HG03575 (cell line): ENCODE measurements around the gene APH1A.
"Not testable (repeated sequence)": the region's sequence is repeated elsewhere in the genome, so short reads cannot be mapped to it uniquely, and the experiment has no call there.

Source experiments
- ATAC-seq: cut with Tn5 transposase; IDR thresholded peaks from one replicate; pipeline ENCODE4 v1.9.1; 2021; ENCODE audit not compliant: unreplicated experiment, insufficient number of reproducible peaks, low FRiP score; ENCODE audit errors: extremely low read depth

The APH1A gene

DNA sequence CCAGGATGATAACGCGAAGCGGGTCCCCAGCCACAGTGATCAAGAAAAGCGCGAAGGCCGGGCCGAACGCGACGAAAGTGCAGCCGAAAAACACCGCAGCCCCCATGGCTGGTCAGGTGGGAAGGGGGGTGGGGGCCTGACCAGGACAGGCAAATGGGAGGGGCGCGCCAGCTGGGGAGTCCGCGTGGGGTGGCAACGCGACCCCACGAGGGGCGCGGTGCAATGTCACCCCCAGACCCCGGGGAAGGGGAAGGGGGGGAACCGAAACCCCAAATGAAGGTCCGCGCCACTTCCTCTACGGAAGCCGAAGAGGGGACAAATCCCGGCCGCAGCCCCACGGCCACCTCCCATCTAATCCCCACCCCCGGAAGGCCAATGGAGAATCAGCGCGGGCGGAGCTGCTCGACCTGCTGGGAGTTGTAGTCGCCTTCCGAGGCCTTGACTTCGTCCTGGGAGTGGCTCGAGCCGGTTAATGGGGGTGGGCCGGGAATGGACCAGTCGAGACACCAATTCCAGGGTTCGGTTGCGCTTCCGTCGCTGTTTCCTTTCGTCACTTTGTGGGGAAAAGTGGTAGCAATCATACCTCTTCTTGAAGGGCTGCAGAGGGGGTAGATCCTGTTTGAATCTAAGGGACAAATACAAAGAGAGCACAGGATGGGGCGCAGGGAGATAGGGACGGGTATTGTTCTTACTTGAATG lies at the start of gene APH1A:
TSS of gene APH1A (minus strand) at position 312 of the 699 bp plus-strand sequence. CDS start at position 106, 206 bp downstream.
- no peak for ATAC-seq

DNA sequence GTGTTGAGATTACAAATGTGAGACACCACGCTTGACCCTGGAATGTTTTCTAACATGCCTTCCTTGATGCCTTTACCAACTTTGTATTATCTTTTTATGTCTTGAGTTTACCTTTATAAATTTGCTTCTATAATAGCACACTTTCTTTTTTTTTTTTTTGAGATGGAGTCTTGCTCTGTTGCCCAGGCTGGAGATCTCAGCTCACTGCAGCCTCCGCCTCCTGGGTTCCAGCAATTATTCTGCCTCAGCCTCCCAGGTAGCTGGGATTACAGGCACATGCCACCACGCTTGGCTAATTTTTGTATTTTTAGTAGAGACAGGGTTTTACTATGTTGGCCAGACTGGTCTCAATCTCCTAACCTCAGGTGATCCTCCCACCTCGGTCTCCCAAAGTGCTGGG lies 45.9 kb upstream of the APH1A start:
- not testable (repeated sequence) for ATAC-seq

DNA sequence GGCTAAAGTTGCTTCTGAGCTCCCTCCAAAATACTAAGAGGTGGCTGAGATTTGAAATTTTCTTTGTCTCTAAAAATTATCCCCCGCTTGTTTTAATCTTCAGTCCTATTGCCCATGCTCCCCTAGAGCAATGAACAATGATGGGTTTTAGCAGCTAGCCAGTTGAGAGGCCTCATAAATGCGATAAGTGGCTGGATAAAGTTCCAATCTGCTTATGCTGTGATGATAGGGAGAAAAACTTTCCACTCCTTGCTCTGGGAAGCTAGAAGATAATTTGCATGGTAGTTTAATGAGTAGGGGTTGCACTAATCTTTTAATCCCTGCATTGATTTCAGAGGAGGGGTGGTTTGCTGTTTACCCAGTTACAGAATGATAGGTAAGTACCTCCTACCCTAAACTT lies 42.9 kb upstream of the APH1A start:
- ATAC-seq, result no peak

DNA sequence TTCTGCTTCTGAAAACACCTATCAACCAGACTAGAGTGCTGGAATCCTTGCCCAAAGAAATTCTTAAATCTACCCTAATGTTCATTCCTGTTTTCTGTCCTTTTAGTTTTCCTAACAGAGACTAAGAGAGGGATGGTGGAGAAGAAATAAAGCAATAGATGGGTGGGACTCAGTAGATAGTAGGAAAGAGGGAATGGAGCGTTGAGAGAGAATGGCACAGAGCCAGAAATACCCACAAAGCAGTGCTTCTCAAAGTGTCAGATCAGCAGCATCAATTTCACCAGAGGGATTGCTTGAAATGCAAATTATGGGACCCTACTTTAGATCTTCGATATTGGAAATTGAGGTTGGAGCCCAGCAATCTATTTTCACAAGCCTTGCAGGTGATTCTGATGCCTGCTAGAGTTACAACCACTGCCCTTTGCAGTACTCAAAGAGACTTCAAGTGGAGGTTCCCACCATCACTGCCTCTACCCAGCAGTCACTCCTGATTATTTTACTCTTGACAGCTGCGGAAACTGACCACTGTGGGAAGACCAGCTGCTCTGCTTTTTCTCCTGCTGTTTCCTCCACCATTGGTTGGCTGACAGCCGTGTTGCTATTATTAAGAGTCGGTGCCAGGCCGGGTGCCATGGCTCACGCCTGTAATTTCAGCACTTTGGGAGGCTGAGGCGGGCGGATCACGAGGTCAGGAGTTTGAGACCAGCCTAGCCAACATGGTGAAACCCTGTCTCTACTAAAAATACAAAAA lies 41.1 kb upstream of the APH1A start:
- no peak for ATAC-seq

DNA sequence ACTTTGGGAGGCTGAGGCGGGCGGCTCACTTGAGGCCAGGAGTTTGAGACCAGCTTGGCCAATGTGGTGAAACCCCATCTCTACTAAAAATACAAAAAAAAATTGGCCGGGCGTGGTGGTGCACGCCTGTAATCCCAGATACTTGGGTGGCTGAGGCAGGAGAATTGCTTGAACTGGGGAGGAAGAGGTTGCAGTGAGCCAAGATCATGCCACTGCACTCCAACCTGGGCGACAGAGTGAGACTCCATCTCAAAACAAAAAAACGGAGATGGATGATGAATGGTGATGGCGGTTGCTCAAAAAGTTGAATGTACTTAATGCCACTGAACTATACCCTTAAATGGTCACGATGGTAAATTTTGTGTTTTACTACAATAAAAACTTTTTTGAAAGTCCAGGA lies 39.8 kb upstream of the APH1A start:
- ATAC-seq, result not testable (repeated sequence)

DNA sequence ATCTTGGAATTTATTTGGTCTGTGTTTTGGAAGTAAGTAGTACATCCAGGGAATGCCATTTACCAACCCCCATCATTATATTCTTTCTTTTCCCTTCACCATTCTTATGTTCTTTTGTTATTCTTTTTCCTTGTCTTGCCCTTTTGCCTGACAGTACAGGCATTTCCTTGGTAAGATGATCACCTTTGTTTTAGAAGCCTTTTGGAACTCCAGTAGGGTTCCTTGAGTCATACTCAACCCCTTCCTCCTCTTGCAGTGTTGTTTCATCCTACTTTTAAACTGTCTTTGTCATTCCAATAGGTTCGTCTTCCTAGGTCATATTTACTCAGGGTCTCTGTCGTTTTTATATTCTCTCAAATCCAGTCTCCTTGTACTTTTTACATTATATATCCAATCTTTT lies 34.1 kb upstream of the APH1A start:
- ATAC-seq, result no peak

DNA sequence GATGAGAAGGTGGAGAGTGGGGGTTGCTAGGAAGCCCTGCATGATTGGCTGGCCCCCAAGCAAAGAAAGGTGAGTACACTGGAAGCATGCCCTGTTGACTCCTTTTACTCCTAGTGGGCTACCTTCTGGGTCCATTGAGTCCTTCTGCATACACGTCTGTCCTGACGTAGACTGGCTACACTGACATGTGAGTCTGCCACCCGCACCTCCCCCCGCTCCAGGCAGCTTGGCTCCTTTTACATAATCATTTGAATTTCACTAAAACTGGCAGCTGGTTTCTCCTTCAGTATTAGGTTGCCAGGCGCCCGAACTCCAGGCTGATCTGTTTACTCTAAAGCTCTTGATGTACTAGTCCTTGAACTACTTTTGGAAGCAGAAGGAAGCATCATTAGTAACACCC lies 33.5 kb upstream of the APH1A start:
- ATAC-seq, result no peak

DNA sequence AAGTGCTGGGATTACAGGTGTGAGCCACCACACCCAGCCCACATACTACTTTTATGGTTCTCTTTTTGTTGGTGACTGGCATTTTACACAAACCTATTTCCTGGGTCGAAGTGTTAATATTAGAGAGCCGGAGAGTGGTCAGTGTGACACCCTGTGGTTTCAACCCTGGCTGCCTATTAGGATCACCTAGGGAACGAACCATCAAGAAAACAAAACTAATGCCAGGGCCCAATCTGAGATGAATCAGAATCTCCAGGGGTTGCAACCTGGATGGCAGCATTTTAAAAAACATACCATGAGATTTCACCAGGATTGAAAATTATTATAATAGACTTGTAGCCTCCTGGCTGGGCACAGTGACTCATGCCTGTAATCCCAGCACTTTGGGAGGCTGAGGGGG lies 30.9 kb upstream of the APH1A start:
- no peak for ATAC-seq

DNA sequence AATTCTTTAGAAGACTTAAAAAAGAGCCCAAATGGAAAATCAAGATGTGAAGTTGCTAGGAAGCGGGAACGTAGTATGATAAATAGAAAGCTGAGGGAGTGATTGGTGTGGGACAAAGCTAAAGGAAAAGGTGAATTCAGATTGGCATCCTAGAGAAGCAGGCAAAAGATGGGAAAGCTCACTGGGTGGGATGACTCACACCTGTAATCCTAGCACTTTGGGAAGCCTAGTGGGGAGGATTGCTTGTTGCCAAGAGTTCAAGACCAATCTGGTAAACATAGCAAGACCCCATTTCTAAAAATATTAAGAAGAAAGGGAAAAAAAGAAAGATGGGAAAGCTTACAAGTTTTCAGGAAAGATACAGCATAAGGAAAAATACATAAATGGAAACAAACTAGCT lies 26.7 kb upstream of the APH1A start:
- ATAC-seq, result no peak

DNA sequence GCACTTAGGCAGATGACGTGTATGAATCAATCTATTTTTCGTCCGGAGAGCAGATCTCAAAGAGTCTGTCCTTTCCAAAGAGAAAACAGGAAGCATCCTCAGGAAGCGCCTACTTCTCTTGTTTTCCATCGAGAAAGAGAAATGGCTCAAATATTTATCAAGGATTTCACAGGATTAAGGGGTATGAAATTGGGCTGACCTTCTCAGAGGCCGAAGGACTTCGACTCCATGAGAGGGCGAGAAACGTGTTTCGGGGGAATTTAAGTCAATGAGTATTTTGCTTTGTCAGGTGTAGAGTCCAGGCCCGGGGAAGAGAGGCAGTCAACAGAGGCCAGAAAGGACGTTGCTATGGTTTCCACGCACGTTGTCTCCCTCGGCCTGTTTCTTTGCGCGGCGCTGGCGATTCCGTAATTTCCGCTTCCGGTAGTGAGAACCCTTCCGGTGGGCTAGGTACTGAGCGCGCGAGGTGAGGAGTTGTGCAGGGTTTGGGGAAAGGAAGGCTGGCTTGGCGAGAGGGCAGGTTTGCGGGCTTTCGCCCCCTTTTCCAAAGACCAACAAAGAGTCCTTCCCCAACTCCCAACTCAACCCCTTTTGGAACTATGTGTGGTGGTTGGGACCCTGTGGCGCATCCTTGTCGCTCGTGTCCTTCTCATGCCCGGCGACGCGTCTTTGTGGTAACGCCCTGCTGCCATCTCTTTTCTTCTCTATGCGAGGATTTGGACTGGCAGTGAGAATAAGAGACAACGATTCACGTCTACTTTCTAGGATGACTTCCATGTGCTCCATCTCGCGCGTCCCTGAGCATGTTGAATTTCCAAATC lies 24.8 kb upstream of the APH1A start, which contains the start of gene MRPS21:
TSS of gene MRPS21 (plus strand) at position 429 of the 821 bp plus-strand sequence. CDS start 506 bp downstream, outside the sequence.
- peak; percentile 88 for ATAC-seq

DNA sequence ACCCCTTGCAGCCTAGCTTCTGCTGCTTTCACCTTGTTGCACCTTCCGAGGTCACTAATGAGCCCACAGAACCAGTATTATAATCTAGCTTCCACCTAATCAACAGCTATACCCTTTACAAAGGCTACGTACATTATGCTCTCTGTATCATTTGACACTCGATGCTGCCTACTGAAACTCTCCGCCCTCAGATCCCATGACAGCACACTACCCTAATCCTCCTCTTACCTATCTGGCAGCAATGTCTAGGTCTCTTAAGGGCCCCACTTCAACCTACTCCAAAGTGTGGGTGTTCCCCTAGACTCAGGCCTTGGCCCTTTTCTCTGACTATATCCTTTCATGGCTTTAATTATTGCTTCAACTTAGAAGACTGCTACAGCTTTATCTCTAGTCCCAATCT lies 20.0 kb upstream of the APH1A start:
- no peak for ATAC-seq

DNA sequence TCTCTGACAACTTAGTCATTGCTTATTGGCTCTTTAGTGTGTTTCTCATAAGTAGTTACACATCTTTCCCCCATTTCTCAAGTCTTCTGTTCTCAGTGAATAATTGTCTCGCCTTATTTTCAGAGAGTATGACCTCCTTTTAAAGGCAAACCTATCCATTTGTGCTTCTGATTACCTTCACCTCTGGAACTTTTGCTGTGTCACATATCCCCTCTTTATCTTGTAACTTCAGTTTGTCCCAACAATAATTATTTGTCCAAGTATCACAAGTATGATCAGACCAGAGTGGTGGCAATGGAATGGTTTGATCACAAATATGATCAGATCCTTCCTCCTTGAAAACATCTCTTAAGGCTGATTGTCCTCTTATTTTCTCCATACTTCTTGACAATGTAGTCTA lies 19.6 kb upstream of the APH1A start:
- ATAC-seq, result no peak

DNA sequence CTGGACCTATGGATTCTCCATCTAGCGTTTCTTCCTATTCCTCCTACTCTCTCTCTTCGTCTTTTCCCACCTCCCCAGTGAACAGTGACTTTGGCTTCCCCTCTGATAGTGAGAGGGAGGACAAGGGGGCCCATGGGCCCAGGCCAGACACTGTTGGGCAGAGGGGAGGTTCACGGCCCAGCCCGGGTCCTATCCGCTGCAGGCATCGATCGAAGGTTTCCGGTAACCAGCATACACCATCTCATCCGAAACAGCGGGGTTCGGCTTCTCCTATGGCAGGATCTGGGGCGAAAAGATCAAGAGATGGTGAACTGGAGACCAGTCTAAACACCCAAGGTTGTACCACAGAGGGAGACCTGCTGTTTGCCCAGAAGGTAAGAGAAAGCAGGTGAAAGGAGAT lies 14.4 kb upstream of the APH1A start:
- no peak for ATAC-seq

DNA sequence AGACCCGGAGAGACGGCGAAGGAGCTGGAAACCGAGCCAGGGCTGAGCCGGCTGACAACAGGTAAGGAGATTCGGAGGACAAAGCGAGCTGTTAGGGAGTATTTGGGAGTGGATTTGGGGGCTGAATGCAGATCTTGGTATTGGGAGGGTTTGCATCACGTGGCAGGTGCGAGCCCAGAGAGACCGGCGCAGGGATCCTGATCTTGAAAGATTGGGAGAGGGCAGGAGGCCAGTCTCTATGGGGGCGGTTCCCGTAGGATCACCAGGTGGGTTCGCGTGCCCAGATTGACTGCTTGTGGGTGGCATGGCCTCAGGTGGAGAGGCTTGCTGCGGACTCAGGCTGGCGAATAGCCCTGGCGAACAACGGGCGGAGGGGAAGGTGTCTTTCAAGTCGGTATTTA lies 13.7 kb upstream of the APH1A start:
- no peak for ATAC-seq

DNA sequence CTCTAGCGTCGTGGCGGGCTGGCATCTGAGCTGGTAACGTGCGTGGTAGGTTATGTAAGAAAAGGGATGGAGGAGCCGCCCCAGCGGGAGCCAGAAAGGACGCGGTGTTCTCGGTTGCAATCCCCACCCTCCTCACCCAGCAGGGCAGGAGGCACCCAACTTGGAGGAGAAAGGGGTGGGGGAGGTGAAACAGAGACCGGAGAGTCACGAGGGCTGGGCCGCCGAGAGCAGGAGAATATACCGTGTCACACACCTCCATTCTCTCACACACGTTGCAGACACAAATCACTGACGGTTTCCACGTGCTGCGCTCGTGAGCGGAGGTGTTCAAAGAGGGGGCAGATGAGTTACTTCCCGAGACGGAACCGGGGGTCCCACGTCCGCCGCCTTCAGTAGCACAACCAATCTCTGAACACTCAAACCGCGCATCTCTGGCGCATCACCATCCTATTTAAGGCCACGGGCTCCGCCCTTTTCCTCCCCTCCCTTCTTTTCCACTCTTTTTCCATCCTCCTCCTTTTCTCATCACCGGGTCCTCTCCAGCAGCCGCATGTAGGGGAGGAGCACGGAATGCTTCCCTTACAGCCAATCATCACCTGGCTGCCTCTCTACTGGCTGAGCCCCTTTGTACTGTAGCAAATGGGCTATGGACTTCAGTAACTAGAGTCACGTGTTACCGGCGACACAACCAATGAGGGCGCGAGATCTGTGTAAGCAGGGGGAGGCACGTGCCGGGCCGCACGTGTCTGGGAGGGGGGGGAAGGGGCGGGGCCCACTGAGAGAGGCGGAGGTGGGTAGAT lies 13.1 kb upstream of the APH1A start, which contains the start of gene CIART:
TSS of gene CIART (plus strand) at position 797 of the 800 bp plus-strand sequence. CDS start 714 bp downstream, outside the sequence.
- ATAC-seq, result no peak

DNA sequence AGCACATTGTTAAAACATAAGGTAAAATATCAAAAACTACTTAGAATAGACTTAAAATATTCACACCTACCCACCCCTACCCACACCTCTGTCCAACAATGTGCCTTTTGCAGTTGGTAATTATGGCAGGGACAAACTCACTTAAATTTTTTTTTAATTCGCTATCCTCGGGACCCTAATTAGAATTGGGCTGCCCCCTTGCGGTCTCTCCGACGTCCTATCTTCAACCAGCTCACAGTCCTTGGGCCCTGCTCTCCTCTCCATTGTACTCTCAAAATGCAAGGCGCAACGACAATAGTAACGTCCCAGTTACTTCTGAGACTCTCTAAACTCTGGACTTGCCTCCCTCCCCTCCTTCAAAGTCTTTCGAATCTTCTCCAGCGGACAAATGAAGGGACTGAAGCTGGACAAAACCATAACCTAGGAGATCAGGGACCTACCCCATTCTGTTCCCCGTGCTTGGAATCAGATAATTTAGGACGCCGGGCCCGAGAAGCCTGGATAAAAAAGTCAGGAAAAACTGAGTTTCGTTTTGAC lies 12.5 kb upstream of the APH1A start:
- no peak for ATAC-seq

DNA sequence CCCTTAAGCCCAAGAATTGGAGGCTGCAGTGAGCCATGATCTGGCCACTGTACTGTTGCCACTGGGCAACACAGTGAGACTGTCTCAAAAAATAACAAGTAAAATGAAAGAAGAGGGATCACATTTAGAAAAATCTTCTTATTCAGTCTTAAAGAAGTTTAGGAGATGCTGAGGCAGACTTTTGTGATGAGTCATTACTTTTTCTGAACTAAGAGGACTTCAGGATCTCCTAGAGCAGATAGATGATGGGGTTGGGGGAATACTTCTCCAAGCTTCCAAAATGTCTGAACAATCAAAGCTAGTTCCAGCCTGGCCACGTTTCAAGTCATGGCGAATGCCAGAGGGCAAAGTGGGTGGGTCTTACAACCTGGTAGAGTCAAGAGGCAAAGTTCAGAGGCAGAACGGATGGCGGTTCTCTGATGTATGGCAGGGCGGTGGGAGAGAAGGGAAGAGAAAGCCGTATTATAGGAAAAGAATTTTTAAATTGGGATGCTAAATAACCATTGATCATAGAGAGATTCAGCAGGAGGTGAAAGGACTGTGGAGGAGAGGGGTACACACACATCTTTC lies 11.4 kb upstream of the APH1A start:
- no peak for ATAC-seq

DNA sequence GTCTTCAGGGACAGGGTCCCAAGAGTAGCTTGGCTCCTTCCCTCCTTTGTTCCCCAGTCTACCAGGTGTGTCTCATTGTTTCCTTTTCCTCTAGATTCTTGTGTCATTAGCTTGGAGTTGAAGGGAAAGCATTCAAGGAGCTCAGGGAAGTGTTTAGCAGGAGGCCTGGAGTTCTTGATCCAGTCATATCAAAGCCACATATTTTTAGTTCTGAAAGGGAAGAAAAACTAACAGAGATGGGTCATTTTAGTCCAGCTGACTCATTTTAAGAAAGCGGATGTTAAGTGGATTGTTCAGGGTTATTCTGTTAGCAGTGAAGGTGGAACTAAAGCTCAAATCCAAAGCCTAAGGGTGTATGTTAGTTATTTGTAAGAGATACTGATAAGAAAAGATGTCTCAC lies 4.5 kb upstream of the APH1A start:
- no peak for ATAC-seq
